Astrocyte of the spinal cord (primary cell): ENCODE results near the gene PRMT5.
A peak's percentile ranks its signal among the peaks of the same experiment; 100 is the strongest.
"Not testable (repeated sequence)": the region's sequence is repeated elsewhere in the genome, so short reads cannot be mapped to it uniquely, and the experiment has no call there.

ENCODE experiments used
- DNase-seq: peaks from one replicate; pipeline ENCODE4 v3.0.0; 2011; ENCODE audit warnings: low read depth, low spot score
- H3K4me3 ChIP-seq: 2 replicates; pipeline ENCODE4 v1.5.1; 2011; ENCODE audit warnings: low read depth, mild to moderate bottlenecking, low read length, moderate library complexity
- CTCF ChIP-seq: IDR thresholded peaks from 2 replicates; pipeline ENCODE4 v1.5.1; 2012; ENCODE audit warnings: low read depth, mild to moderate bottlenecking, low read length, inconsistent platforms
- in situ Hi-C: cut with HindIII; loops from 2 replicates; pipeline ENCODE4 v1.10.0; 2017; ENCODE audit warnings: low sequenced_read_pairs

The PRMT5 gene

GRCh38 chr14:22973217-22974032 lies 44.2 kb upstream of the PRMT5 start:
- in situ Hi-C loops = no loop called here
- no peak overlapping the region for H3K4me3 ChIP-seq
- DNase-seq = peak; percentile 74
- TF ChIP-seq CTCF = peak; percentile 65

DNA sequence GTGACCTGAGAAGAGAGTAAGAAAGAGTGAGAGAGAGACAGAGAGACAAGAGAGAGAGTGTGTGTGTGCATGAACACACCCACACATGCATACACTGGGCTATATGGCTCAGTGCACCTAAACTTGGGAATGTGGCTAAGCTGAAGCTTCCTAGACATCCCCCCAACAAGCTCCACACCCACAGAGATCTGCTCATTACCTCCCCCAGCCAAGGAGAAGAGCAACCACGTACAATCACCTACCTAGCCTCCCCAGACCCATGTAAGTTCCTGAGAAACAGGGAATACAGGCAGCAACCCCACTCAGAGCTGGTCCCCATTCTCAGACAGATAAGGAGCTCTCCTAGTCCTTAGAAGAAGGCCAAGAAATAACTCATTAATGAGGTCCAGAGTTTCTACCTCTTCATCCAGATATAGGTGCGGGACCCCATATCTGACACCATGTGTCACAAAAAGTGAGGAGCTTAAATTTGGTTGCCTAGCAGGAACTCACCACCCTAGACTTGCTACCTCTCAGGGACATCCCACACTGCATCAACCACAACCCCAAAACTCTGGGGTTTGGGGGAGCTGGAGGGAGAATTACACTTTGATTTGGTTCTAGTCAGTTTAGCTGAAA lies 43.2 kb upstream of the PRMT5 start:
- no peak for TF ChIP-seq CTCF
- no peak overlapping the region for H3K4me3 ChIP-seq
- in situ Hi-C loops = no loop called here

GRCh38 chr14:22971152-22971551 lies 42.0 kb upstream of the PRMT5 start:
- in situ Hi-C loops = no loop called here
- no peak for TF ChIP-seq CTCF
- H3K4me3 ChIP-seq = no peak overlapping the region
- DNase-seq = no peak

More for the DNA sequence above, 43.2 kb upstream of the PRMT5 start:
- DNase-seq = no peak

DNA sequence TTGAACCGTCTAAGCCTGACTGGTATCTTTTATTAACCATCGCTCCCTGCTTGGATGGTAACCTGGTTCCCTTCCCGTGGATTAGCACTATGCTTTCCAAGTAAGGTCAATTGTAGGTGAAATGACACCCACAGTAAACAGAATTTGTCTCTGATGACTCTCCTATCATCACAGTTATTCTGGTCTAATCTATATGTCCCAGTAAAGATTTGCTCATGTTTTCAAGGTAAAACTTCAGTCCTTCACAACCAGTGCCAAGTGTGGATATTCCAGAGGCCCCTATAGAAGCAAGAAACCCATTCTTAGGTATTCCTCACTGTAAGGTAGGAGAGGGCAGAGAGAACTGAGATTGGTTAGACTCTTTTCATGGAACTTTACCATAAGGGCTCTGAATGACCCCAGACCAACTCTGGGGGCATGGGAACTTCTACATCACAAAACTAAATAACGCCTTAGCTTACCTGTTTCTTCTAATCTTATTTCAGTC lies 37.6 kb upstream of the PRMT5 start:
- DNase-seq = no peak
- no peak overlapping the region for H3K4me3 ChIP-seq
- no peak for TF ChIP-seq CTCF
- in situ Hi-C loops = no loop called here

DNA sequence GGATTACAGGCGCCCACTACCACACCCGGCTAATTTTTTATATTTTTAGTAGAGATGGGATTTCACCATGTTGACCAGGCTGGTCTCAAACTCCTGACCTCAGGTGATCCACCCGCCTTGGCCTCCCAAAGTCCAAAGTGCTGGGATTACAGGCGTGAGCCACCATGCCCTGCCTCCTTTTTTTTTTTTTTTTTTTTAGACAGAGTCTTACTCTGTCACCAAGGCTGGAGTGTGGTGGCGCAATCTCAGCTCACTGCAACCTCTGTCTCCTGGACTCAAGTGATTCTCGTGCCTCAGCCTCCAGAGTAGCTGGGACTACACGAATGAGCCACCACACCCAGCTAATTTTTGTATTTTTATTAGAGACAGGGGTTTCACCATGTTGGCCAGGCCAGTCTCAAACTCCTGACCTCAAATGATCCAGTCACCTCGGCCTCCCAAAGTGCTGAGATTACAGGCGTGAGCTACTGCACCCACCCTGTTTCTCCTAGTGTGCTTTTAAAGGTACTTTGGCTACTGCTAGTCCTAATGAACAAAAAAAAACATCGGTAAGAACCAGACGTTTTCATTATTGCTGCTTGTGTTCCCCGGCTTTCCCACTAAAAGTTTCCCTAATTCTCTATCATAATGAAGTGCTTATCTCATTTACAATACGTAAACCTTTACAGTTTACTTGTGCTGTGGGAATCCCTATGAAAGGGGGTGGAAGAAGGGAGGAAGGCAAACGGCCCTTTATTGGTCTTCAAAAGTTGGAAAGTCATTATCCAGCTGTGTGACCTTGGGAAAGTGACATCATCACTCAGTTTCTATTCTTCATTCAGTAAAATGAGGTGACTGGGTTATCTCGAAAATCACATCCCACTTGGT lies 37.0 kb upstream of the PRMT5 start:
- in situ Hi-C loops, H3K4me3 ChIP-seq, DNase-seq: not testable (repeated sequence)

DNA sequence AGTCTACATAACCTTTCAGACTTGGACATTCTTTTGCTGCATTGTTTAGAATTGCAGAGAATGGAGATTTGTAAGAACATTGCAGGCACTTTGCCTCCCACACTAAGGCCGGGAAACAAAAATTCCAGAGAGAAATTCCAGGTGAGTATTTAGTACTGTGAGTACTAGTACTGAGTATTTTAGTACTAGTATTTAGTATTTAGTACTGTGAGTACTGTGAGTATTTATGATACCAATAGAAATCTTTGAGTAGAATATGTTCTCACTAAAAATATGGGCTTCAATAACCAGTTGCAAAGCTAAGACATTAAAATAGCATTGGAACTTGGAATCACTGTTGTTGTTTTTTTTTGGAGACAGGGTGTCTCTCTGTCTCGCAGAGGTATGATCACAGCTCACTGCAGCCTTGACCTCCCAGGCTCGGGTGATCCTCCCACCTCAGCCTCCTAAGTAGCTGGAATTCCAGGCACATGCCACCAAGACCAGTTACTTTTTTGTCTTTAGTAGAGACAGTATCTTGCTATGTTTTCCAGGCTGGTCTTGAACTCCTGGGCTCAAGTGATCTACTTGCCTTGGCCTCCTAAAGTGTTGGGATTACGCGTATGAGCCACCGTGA lies 33.0 kb upstream of the PRMT5 start:
- TF ChIP-seq CTCF = no peak
- in situ Hi-C loops = no loop called here
- no peak overlapping the region for H3K4me3 ChIP-seq
- no peak for DNase-seq
